Liver (tissue), 3 donors: Measurements from ENCODE around the gene TPCN1.

Experiments used
- ATF3 ChIP-seq: IDR thresholded peaks from 2 replicates; pipeline ENCODE4 v1.6.1; 2016; ENCODE audit warnings: antibody characterized with exemption
- EGR1 ChIP-seq, 2 donors: IDR thresholded peaks; 2 replicates each; pipeline ENCODE4 v1.6.1; 2016 to 2018; ENCODE audit warnings: antibody characterized with exemption in 2 of 2, low read depth in 2 of 2
- HNF4A ChIP-seq, 2 donors: conservative IDR thresholded peaks; 2 replicates each; pipeline ENCODE4 v1.6.1; 2016; ENCODE audit warnings: antibody characterized with exemption in 2 of 2, mild to moderate bottlenecking in 2 of 2
- HNF4G ChIP-seq: IDR thresholded peaks from 2 replicates; pipeline ENCODE4 v1.6.1; 2016; ENCODE audit warnings: antibody characterized with exemption
- JUND ChIP-seq, 2 donors: IDR thresholded peaks; 2 replicates each; pipeline ENCODE4 v1.6.1; 2016; ENCODE audit warnings: antibody characterized with exemption in 2 of 2
- MAX ChIP-seq: IDR thresholded peaks from 2 replicates; pipeline ENCODE4 v1.6.1; 2016; ENCODE audit warnings: antibody characterized with exemption
- RAD21 ChIP-seq, 2 donors: IDR thresholded peaks; 2 replicates each; pipeline ENCODE4 v1.6.1; 2016; ENCODE audit warnings: antibody characterized with exemption in 2 of 2, mild to moderate bottlenecking in 2 of 2
- RXRA ChIP-seq, 2 donors: IDR thresholded peaks; 2 replicates each; pipeline ENCODE4 v1.6.1; 2017 to 2018; ENCODE audit warnings: antibody characterized with exemption in 2 of 2, mild to moderate bottlenecking in 1 of 2
- SP1 ChIP-seq: IDR thresholded peaks from 2 replicates; pipeline ENCODE4 v1.6.1; 2018; ENCODE audit warnings: antibody characterized with exemption, mild to moderate bottlenecking
- TAF1 ChIP-seq: conservative IDR thresholded peaks from 2 replicates; pipeline ENCODE4 v1.6.1; 2016; ENCODE audit warnings: antibody characterized with exemption, mild to moderate bottlenecking
- YY1 ChIP-seq: IDR thresholded peaks from 2 replicates; pipeline ENCODE4 v1.6.1; 2016; ENCODE audit warnings: antibody characterized with exemption, mild to moderate bottlenecking
- ZBTB33 ChIP-seq: IDR thresholded peaks from 2 replicates; pipeline ENCODE4 v1.6.1; 2016; ENCODE audit warnings: antibody characterized with exemption
- TF ChIP-seq, protein P1 (sequence below): fragments of 150-350 bp; IDR thresholded peaks from 2 replicates; pipeline ENCODE4 v1.5.1; 2017; ENCODE audit warnings: improper control_type of control experiment, low read depth, low read length; ENCODE audit not compliant: missing input control
- TF ChIP-seq, protein P2 (sequence below): IDR thresholded peaks from 2 replicates; pipeline ENCODE4 v1.6.1; 2016; ENCODE audit warnings: antibody characterized with exemption, mild to moderate bottlenecking
- donor health status: healthy.
- donor health status: healthy.

DNA sequence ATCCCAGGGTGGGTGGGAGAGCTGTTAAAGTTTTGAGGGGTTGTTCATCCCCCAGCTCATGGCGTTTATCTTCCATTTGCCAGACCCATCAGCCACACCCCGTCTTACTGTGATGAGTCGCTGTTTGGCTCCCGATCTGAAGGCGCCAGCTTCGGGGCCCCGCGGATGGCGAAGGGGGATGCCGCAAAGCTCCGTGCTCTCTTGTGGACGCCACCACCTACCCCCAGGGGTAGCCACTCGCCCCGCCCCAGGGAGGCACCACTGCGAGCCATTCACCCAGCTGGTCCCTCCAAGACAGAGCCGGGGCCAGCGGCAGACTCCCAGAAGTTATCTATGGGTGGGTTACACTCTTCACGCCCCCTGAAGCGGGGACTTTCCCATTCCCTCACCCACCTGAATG lies 30.0 kb upstream of the TPCN1 start:
- TF ChIP-seq RAD21 (IDR thresholded peaks at IDR 0.05): no peak
- no peak for TF ChIP-seq MAX
- TF ChIP-seq, protein P1, sequence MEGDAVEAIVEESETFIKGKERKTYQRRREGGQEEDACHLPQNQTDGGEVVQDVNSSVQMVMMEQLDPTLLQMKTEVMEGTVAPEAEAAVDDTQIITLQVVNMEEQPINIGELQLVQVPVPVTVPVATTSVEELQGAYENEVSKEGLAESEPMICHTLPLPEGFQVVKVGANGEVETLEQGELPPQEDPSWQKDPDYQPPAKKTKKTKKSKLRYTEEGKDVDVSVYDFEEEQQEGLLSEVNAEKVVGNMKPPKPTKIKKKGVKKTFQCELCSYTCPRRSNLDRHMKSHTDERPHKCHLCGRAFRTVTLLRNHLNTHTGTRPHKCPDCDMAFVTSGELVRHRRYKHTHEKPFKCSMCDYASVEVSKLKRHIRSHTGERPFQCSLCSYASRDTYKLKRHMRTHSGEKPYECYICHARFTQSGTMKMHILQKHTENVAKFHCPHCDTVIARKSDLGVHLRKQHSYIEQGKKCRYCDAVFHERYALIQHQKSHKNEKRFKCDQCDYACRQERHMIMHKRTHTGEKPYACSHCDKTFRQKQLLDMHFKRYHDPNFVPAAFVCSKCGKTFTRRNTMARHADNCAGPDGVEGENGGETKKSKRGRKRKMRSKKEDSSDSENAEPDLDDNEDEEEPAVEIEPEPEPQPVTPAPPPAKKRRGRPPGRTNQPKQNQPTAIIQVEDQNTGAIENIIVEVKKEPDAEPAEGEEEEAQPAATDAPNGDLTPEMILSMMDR: no peak
- no peak for TF ChIP-seq SP1
- TF ChIP-seq TAF1: no peak
- no peak for TF ChIP-seq ATF3
- TF ChIP-seq ZBTB33: no peak
- TF ChIP-seq YY1: no peak
- no peak for TF ChIP-seq RXRA (IDR thresholded peaks at IDR 0.05)
- TF ChIP-seq, protein P2, sequence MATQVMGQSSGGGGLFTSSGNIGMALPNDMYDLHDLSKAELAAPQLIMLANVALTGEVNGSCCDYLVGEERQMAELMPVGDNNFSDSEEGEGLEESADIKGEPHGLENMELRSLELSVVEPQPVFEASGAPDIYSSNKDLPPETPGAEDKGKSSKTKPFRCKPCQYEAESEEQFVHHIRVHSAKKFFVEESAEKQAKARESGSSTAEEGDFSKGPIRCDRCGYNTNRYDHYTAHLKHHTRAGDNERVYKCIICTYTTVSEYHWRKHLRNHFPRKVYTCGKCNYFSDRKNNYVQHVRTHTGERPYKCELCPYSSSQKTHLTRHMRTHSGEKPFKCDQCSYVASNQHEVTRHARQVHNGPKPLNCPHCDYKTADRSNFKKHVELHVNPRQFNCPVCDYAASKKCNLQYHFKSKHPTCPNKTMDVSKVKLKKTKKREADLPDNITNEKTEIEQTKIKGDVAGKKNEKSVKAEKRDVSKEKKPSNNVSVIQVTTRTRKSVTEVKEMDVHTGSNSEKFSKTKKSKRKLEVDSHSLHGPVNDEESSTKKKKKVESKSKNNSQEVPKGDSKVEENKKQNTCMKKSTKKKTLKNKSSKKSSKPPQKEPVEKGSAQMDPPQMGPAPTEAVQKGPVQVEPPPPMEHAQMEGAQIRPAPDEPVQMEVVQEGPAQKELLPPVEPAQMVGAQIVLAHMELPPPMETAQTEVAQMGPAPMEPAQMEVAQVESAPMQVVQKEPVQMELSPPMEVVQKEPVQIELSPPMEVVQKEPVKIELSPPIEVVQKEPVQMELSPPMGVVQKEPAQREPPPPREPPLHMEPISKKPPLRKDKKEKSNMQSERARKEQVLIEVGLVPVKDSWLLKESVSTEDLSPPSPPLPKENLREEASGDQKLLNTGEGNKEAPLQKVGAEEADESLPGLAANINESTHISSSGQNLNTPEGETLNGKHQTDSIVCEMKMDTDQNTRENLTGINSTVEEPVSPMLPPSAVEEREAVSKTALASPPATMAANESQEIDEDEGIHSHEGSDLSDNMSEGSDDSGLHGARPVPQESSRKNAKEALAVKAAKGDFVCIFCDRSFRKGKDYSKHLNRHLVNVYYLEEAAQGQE: no peak
- TF ChIP-seq JUND (IDR thresholded peaks at IDR 0.05): no peak
- TF ChIP-seq HNF4G: no peak
- TF ChIP-seq HNF4A (conservative IDR thresholded peaks at IDR 0.05): no peak
- TF ChIP-seq EGR1 (IDR thresholded peaks at IDR 0.05; ENCODE audit: low read depth in 2 of 2): no peak
